ENCODE results near the gene FREY1. TPM values are rescaled to one million over a fixed set of nuclear protein-coding genes. Genes with fewer than 3 reads are reported as not detected.

The FREY1 gene
- polyA plus RNA-seq, 3 donors, result 0.37 TPM; not detected in 2

DNA sequence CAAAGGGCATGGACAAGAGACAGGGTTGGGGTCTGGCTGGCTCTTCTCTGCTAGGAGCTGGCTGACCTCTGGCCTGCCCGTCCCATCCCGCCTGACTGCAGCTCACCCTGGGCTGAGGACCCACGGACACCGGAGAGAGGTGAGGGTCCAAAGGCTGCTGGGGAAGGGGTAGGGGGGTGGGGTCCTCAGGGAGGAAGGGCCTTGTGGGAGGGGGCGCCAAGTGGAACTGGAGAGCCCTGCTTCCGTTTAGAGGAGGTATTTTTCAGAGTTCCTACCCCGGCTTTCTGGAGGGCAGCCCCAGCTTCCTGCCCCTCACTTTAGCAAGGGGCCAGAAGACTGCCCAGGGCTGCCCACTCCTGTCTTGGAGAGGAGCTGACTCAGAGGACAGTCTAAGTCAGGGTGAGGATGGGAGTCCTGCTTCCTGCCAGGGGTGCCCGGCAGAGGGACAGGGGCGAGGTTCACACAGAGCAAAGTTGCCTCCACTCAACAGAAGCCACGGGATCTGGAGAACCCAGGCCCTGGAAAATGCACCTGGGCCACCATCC lies 22.5 kb upstream of the FREY1 start:
- Mint-ChIP-seq H3K4me3 (peak overlapping the region in 1 of 2 donors; percentile 33), H3K9me3 (no peaks in the 10 kb centered on the region), H3K27me3 (ENCODE audit: low read depth in 3 of 3) (peaks cover 0 to 6% (median 3%) of the 10 kb centered on the region in 3 donors), H3K4me1 (peaks cover 60% of the 10 kb centered on the region), H3K27ac (peak overlapping the region in 6 of 7 donors; percentile 71 to 83 (median 78)), H3K36me3 (peaks cover 24 to 45% of the 10 kb centered on the region in 2 donors)
- peaks cover 18 to 26% of the 10 kb centered on the region in 2 donors for H3K36me3 ChIP-seq (replicated peaks in 1 of 2; ENCODE audit: control insufficient read depth in 1 of 2, insufficient read depth in 2 of 2, low read length in 2 of 2)
- H3K4me1 ChIP-seq (ENCODE audit: control insufficient read depth in 1 of 2, insufficient read depth in 2 of 2, low read length in 2 of 2), result peaks cover 53 to 54% of the 10 kb centered on the region in 2 donors
- DNase-seq, result peak in 1 of 3 donors; percentile 11
- H3K79me2 ChIP-seq (ENCODE audit: insufficient read depth, low read length), result peaks cover 32% of the 10 kb centered on the region
- WGBS (ENCODE audit: insufficient coverage), result 93% methylated on average over 4 of the region's 10 CpGs
- H3K27ac ChIP-seq (ENCODE audit: low read depth in 1 of 2, low read length in 2 of 2), result peak overlapping the region; percentile 38 to 56
- no peak overlapping the region for H3K9ac ChIP-seq (ENCODE audit: insufficient read depth, low read length, poor library complexity, severe bottlenecking)
- no peak overlapping the region for H2AFZ ChIP-seq (ENCODE audit: insufficient read depth, low read depth, low read length, poor library complexity, severe bottlenecking)
- peak overlapping the region; percentile 12 for H3K4me2 ChIP-seq (replicated peaks; ENCODE audit: extremely low read depth, low read length, poor library complexity, severe bottlenecking)
- H3K27me3 ChIP-seq (ENCODE audit: control insufficient read depth in 2 of 2, insufficient read depth in 2 of 2, low read length in 2 of 2), result no peaks in the 10 kb centered on the region
- no peak overlapping the region for H3K4me3 ChIP-seq (replicated peaks in 1 of 3; ENCODE audit: low read depth in 2 of 3, low read length in 3 of 3)
- no peak for TF ChIP-seq CTCF (IDR thresholded peaks at IDR 0.05)
- H3K9me3 ChIP-seq (replicated peaks in 1 of 2; ENCODE audit: control insufficient read depth in 1 of 2, insufficient read depth in 1 of 2, low read length in 2 of 2), result no peaks in the 10 kb centered on the region
- H4K20me1 ChIP-seq (ENCODE audit: insufficient read depth, low read length), result peaks cover 55% of the 10 kb centered on the region
- intact Hi-C loops (cut with micrococcal nuclease), result no loop called here

- peaks cover 44 to 45% of the 10 kb centered on the region in 2 donors for H3K4me1 ChIP-seq (ENCODE audit: control insufficient read depth in 1 of 2, insufficient read depth in 2 of 2, low read length in 2 of 2)
- H3K9ac ChIP-seq (ENCODE audit: insufficient read depth, low read length, poor library complexity, severe bottlenecking), result no peak overlapping the region
- no peak overlapping the region for H2AFZ ChIP-seq (ENCODE audit: insufficient read depth, low read depth, low read length, poor library complexity, severe bottlenecking)
- H3K27me3 ChIP-seq (ENCODE audit: control insufficient read depth in 2 of 2, insufficient read depth in 2 of 2, low read length in 2 of 2), result peaks cover 0 to 2% of the 10 kb centered on the region in 2 donors
- Mint-ChIP-seq H3K27me3 (ENCODE audit: low read depth in 3 of 3) (peaks cover 7 to 15% (median 9%) of the 10 kb centered on the region in 3 donors), H3K4me1 (peaks cover 58% of the 10 kb centered on the region), H3K9me3 (peaks cover 0 to 3% (median 0%) of the 10 kb centered on the region in 7 donors), H3K27ac (peak overlapping the region in 2 of 7 donors; percentile 30 to 71), H3K4me3 (no peak overlapping the region), H3K36me3 (peaks cover 24 to 36% of the 10 kb centered on the region in 2 donors)
- H3K9me3 ChIP-seq (replicated peaks in 1 of 2; ENCODE audit: control insufficient read depth in 1 of 2, insufficient read depth in 1 of 2, low read length in 2 of 2), result no peaks in the 10 kb centered on the region
- H4K20me1 ChIP-seq (ENCODE audit: insufficient read depth, low read length), result peaks cover 50% of the 10 kb centered on the region
- no peak overlapping the region for H3K4me2 ChIP-seq (replicated peaks; ENCODE audit: extremely low read depth, low read length, poor library complexity, severe bottlenecking)
- no peak overlapping the region for H3K4me3 ChIP-seq (replicated peaks in 1 of 3; ENCODE audit: low read depth in 2 of 3, low read length in 3 of 3)
- H3K27ac ChIP-seq (ENCODE audit: low read depth in 1 of 2, low read length in 2 of 2), result no peak overlapping the region
- peaks cover 29% of the 10 kb centered on the region for H3K79me2 ChIP-seq (ENCODE audit: insufficient read depth, low read length)
- intact Hi-C loops (cut with micrococcal nuclease), result no loop called here
- H3K36me3 ChIP-seq (replicated peaks in 1 of 2; ENCODE audit: control insufficient read depth in 1 of 2, insufficient read depth in 2 of 2, low read length in 2 of 2), result peaks cover 10 to 17% of the 10 kb centered on the region in 2 donors
- 98% methylated on average over 8 of the region's 13 CpGs for WGBS (ENCODE audit: insufficient coverage)
- no peak for DNase-seq
- no peak for TF ChIP-seq CTCF (IDR thresholded peaks at IDR 0.05)
Measured at GRCh38 chr11:45928535-45929215, 21.6 kb upstream of the FREY1 start.
